WTC11 (cell line): ENCODE data around the gene ACSL4. TPM values are rescaled to one million over a fixed set of nuclear protein-coding genes. Genes with fewer than 3 reads are reported as not detected.
"Not testable (repeated sequence)": the region's sequence is repeated elsewhere in the genome, so short reads cannot be mapped to it uniquely, and the experiment has no call there.

ENCODE experiments used
- ATAC-seq: fragments of 200-7000 bp; cut with Tn5 transposase; 2 replicates; pipeline ENCODE4 v1.10.0; 2021; ENCODE audit warnings: mild to moderate bottlenecking, moderate library complexity
- CTCF ChIA-PET: fragments of 300-600 bp; sonication (Branson Sonifier 250); formaldehyde crosslinking; loops from one replicate; lab custom pipeline; 2021; ENCODE audit warnings: antibody characterized with exemption; lab: Charles Lee
- POLR2A ChIA-PET: fragments of 350-600 bp; sonication (Branson Sonifier 250); formaldehyde crosslinking; loops from one replicate; lab custom pipeline; 2021; ENCODE audit warnings: antibody characterized with exemption; lab: Charles Lee
- DNase-seq: peaks from one replicate; pipeline ENCODE4 v3.0.0; 2021; ENCODE audit warnings: low spot score
- H3K27ac Mint-ChIP-seq: 2 replicates; pipeline ENCODE4 v1.8.0; 2021; ENCODE audit warnings: mixed read lengths
- H3K27me3 Mint-ChIP-seq: 2 replicates; pipeline ENCODE4 v1.8.0; 2021; ENCODE audit warnings: low read depth, mild to moderate bottlenecking, moderate library complexity, mixed read lengths
- H3K36me3 Mint-ChIP-seq: 2 replicates; pipeline ENCODE4 v1.8.0; 2021; ENCODE audit warnings: mixed read lengths
- H3K4me1 Mint-ChIP-seq: 2 replicates; pipeline ENCODE4 v1.8.0; 2022; ENCODE audit warnings: mixed read lengths
- H3K4me3 Mint-ChIP-seq: 2 replicates; pipeline ENCODE4 v1.8.0; 2021; ENCODE audit warnings: mild to moderate bottlenecking, moderate library complexity, mixed read lengths
- H3K9me3 Mint-ChIP-seq: 2 replicates; pipeline ENCODE4 v1.8.0; 2021; ENCODE audit warnings: mixed read lengths
- FOXP1 ChIP-seq: sonication (generic); formaldehyde crosslinking; IDR thresholded peaks from 2 replicates; pipeline ENCODE4 v1.8.0; 2022; ENCODE audit warnings: missing genetic modification reagents, mild to moderate bottlenecking, moderate library complexity, borderline replicate concordance
- IRF2 ChIP-seq: sonication (generic); formaldehyde crosslinking; IDR thresholded peaks from 2 replicates; pipeline ENCODE4 v1.8.0; 2022; ENCODE audit warnings: low read depth, missing genetic modification reagents, borderline replicate concordance
- KAT7 ChIP-seq: sonication (generic); formaldehyde crosslinking; IDR thresholded peaks from 2 replicates; pipeline ENCODE4 v1.8.1; 2023; ENCODE audit warnings: missing genetic modification reagents, mild to moderate bottlenecking, borderline replicate concordance
- NR3C1 ChIP-seq: sonication (generic); formaldehyde crosslinking; conservative IDR thresholded peaks from 2 replicates; pipeline ENCODE4 v1.8.1; 2023; ENCODE audit warnings: low read depth, mild to moderate bottlenecking, missing genetic modification reagents
- PRRX2 ChIP-seq: fragments of 250-450 bp; sonication (Bioruptor Pico); IDR thresholded peaks from 2 replicates; pipeline ENCODE4 v1.8.0; 2021; ENCODE audit warnings: mild to moderate bottlenecking
- SP1 ChIP-seq: sonication (generic); formaldehyde crosslinking; conservative IDR thresholded peaks from 2 replicates; pipeline ENCODE4 v1.8.1; 2022; ENCODE audit warnings: missing genetic modification reagents
- ZBTB21 ChIP-seq: sonication (generic); formaldehyde crosslinking; IDR thresholded peaks from 2 replicates; pipeline ENCODE4 v1.8.1; 2023; ENCODE audit warnings: mild to moderate bottlenecking, missing genetic modification reagents, borderline replicate concordance
- ZNF219 ChIP-seq: sonication (generic); formaldehyde crosslinking; IDR thresholded peaks from 2 replicates; pipeline ENCODE4 v1.8.0; 2023; ENCODE audit warnings: missing genetic modification reagents, mild to moderate bottlenecking, borderline replicate concordance
- ZNF263 ChIP-seq: sonication (generic); formaldehyde crosslinking; IDR thresholded peaks from 2 replicates; pipeline ENCODE4 v1.8.1; 2022; ENCODE audit warnings: low read depth, mild to moderate bottlenecking, moderate library complexity, missing genetic modification reagents
- ZNF671 ChIP-seq: fragments of 250-450 bp; sonication (Bioruptor Pico); IDR thresholded peaks from 2 replicates; pipeline ENCODE4 v1.8.0; 2021; ENCODE audit warnings: mild to moderate bottlenecking
- total RNA-seq: library from RNA; stranded (reverse); gene quantifications from 3 replicates; pipeline ENCODE4 v1.2.3, GENCODE V29; 2021
- TF ChIP-seq, protein P1 (sequence below): sonication (generic); formaldehyde crosslinking; conservative IDR thresholded peaks from 2 replicates; pipeline ENCODE4 v1.8.1; 2023; ENCODE audit warnings: mild to moderate bottlenecking, low read depth, missing genetic modification reagents, moderate library complexity
- TF ChIP-seq, protein P2 (sequence below): sonication (generic); formaldehyde crosslinking; IDR thresholded peaks from 2 replicates; pipeline ENCODE4 v1.8.1; 2023; ENCODE audit warnings: mild to moderate bottlenecking, missing genetic modification reagents
- TF ChIP-seq, protein P3 (sequence below): sonication (generic); formaldehyde crosslinking; IDR thresholded peaks from 2 replicates; pipeline ENCODE4 v1.8.1; 2022; ENCODE audit warnings: missing genetic modification reagents, borderline replicate concordance
- TF ChIP-seq, protein P4 (sequence below): sonication (generic); formaldehyde crosslinking; IDR thresholded peaks from 2 replicates; pipeline ENCODE4 v1.8.1; 2022; ENCODE audit warnings: mild to moderate bottlenecking, missing genetic modification reagents, moderate library complexity, borderline replicate concordance
- TF ChIP-seq, protein P5 (sequence below): sonication (generic); formaldehyde crosslinking; IDR thresholded peaks from 2 replicates; pipeline ENCODE4 v1.8.0; 2023; ENCODE audit warnings: mild to moderate bottlenecking, missing genetic modification reagents
- TF ChIP-seq, protein P6 (sequence below): sonication (generic); formaldehyde crosslinking; IDR thresholded peaks from 2 replicates; pipeline ENCODE4 v1.8.1; 2022; ENCODE audit warnings: low read depth, missing genetic modification reagents, borderline replicate concordance

Gene ACSL4
- total RNA-seq, 1 experiment from 2014 or later = 57.7 TPM

DNA sequence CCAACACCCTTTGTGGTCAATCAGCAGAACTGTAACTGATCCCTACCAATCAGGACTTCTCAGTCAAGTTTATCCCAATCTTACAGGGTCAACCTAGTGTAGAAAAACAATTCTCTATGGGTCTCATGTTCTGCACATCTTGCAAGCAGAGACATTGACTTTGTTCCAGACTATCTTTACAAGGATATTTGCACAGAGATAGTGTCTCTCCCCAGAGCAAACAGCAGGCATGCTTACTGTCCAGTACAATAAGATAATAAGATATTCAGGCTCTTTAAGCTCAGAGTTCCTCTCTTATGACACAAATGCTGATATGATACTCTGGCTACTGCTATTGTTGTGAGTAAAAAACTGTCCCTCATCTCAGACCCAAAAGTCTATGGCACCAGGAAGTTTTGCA lies 53.2 kb downstream of the ACSL4 start (continued):
- TF ChIP-seq, protein P1, sequence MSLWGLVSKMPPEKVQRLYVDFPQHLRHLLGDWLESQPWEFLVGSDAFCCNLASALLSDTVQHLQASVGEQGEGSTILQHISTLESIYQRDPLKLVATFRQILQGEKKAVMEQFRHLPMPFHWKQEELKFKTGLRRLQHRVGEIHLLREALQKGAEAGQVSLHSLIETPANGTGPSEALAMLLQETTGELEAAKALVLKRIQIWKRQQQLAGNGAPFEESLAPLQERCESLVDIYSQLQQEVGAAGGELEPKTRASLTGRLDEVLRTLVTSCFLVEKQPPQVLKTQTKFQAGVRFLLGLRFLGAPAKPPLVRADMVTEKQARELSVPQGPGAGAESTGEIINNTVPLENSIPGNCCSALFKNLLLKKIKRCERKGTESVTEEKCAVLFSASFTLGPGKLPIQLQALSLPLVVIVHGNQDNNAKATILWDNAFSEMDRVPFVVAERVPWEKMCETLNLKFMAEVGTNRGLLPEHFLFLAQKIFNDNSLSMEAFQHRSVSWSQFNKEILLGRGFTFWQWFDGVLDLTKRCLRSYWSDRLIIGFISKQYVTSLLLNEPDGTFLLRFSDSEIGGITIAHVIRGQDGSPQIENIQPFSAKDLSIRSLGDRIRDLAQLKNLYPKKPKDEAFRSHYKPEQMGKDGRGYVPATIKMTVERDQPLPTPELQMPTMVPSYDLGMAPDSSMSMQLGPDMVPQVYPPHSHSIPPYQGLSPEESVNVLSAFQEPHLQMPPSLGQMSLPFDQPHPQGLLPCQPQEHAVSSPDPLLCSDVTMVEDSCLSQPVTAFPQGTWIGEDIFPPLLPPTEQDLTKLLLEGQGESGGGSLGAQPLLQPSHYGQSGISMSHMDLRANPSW (CRISPR knock-in tag) = no peak
- TF ChIP-seq PRRX2 (CRISPR knock-in tag) (no peak), ZBTB21 (CRISPR knock-in tag) (no peak), KAT7 (CRISPR knock-in tag) (no peak), FOXP1 (CRISPR knock-in tag) (no peak), ZNF671 (CRISPR knock-in tag) (no peak)
- TF ChIP-seq, protein P2, sequence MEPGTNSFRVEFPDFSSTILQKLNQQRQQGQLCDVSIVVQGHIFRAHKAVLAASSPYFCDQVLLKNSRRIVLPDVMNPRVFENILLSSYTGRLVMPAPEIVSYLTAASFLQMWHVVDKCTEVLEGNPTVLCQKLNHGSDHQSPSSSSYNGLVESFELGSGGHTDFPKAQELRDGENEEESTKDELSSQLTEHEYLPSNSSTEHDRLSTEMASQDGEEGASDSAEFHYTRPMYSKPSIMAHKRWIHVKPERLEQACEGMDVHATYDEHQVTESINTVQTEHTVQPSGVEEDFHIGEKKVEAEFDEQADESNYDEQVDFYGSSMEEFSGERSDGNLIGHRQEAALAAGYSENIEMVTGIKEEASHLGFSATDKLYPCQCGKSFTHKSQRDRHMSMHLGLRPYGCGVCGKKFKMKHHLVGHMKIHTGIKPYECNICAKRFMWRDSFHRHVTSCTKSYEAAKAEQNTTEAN = no peak

DNA sequence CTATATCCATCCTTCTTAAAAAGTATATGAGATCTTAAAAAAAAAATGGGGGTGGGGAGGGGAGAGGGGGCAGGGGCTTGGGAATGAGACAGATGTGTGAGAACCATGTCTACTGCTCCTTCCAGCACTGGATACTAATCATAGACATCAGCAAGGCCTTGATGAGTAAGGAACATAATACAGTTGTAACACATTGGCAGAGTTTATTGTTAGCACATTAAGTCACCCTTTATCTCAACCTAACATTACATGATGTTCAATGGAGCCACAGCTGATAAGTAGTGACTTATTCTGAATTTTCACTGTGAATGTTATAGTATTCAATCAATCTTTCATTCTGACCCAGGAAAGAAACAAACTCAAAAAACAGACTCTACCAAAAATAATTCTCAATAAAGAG lies 60.8 kb downstream of the ACSL4 start:
- POLR2A ChIA-PET = no interaction called here
- Mint-ChIP-seq H3K9me3 (no peaks in the 10 kb centered on the region), H3K4me1 (no peaks in the 10 kb centered on the region), H3K27ac (no peak overlapping the region), H3K4me3 (no peak overlapping the region), H3K36me3 (peaks cover 46% of the 10 kb centered on the region), H3K27me3 (no peaks in the 10 kb centered on the region)
- no peak for TF ChIP-seq ZNF219
- CTCF ChIA-PET = no interaction called here
- no peak for DNase-seq
- no peak for ATAC-seq

DNA sequence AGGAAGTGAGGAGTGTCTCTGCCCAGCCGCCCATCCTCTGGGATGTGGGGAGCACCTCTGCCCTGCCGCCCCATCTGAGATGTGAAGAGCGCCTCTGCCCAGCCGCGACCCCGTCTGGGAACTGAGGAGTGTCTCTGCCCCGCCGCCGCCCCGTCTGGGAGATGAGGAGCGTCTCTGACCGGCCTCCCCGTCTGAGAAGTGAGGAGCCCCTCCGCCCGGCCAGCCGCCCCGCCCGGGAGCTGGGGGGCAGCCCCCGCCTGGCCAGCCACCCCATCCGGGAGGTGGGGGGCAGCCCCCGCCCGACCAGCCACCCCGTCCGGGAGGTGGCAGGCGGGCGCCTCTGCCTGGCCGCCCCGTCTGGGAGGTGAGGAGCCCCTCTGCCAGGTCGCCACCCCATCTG lies 61.9 kb downstream of the ACSL4 start:
- CTCF ChIA-PET, H3K27me3 Mint-ChIP-seq, DNase-seq, POLR2A ChIA-PET, H3K4me3 Mint-ChIP-seq, H3K4me1 Mint-ChIP-seq, H3K27ac Mint-ChIP-seq, ATAC-seq, H3K9me3 Mint-ChIP-seq: not testable (repeated sequence)
- peaks cover 46% of the 10 kb centered on the region for H3K36me3 Mint-ChIP-seq

DNA sequence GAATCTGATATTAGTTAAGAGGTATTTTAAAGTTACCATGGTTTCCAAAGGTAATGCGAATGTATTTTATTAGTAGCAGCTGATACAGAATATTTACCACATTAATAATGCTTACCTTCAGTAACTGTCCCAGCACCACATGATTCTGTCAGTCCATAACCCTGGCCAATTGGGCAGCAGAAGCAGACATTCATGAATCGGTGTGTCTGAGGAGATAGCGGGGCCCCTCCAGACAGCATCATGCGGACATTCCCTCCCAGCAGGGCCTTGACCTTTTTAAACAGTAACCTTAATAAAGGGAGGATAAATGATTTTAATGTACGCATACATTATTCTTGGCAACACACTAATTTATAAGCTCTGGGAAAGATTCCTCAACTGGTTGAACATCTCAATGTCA lies 65.1 kb downstream of the ACSL4 start:
- H3K4me1 Mint-ChIP-seq = no peaks in the 10 kb centered on the region
- TF ChIP-seq PRRX2 (CRISPR knock-in tag) (no peak), KAT7 (CRISPR knock-in tag) (no peak), ZNF219 (no peak), SP1 (CRISPR knock-in tag) (no peak), ZNF263 (no peak), IRF2 (CRISPR knock-in tag) (no peak), NR3C1 (CRISPR knock-in tag) (no peak)
- TF ChIP-seq, protein P3, sequence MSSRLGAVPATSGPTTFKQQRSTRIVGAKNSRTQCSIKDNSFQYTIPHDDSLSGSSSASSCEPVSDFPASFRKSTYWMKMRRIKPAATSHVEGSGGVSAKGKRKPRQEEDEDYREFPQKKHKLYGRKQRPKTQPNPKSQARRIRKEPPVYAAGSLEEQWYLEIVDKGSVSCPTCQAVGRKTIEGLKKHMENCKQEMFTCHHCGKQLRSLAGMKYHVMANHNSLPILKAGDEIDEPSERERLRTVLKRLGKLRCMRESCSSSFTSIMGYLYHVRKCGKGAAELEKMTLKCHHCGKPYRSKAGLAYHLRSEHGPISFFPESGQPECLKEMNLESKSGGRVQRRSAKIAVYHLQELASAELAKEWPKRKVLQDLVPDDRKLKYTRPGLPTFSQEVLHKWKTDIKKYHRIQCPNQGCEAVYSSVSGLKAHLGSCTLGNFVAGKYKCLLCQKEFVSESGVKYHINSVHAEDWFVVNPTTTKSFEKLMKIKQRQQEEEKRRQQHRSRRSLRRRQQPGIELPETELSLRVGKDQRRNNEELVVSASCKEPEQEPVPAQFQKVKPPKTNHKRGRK (CRISPR knock-in tag) = no peak
- TF ChIP-seq, protein P4, sequence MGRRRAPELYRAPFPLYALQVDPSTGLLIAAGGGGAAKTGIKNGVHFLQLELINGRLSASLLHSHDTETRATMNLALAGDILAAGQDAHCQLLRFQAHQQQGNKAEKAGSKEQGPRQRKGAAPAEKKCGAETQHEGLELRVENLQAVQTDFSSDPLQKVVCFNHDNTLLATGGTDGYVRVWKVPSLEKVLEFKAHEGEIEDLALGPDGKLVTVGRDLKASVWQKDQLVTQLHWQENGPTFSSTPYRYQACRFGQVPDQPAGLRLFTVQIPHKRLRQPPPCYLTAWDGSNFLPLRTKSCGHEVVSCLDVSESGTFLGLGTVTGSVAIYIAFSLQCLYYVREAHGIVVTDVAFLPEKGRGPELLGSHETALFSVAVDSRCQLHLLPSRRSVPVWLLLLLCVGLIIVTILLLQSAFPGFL (CRISPR knock-in tag) = no peak
- TF ChIP-seq, protein P5, sequence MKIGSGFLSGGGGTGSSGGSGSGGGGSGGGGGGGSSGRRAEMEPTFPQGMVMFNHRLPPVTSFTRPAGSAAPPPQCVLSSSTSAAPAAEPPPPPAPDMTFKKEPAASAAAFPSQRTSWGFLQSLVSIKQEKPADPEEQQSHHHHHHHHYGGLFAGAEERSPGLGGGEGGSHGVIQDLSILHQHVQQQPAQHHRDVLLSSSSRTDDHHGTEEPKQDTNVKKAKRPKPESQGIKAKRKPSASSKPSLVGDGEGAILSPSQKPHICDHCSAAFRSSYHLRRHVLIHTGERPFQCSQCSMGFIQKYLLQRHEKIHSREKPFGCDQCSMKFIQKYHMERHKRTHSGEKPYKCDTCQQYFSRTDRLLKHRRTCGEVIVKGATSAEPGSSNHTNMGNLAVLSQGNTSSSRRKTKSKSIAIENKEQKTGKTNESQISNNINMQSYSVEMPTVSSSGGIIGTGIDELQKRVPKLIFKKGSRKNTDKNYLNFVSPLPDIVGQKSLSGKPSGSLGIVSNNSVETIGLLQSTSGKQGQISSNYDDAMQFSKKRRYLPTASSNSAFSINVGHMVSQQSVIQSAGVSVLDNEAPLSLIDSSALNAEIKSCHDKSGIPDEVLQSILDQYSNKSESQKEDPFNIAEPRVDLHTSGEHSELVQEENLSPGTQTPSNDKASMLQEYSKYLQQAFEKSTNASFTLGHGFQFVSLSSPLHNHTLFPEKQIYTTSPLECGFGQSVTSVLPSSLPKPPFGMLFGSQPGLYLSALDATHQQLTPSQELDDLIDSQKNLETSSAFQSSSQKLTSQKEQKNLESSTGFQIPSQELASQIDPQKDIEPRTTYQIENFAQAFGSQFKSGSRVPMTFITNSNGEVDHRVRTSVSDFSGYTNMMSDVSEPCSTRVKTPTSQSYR = no peak
- TF ChIP-seq, protein P6, sequence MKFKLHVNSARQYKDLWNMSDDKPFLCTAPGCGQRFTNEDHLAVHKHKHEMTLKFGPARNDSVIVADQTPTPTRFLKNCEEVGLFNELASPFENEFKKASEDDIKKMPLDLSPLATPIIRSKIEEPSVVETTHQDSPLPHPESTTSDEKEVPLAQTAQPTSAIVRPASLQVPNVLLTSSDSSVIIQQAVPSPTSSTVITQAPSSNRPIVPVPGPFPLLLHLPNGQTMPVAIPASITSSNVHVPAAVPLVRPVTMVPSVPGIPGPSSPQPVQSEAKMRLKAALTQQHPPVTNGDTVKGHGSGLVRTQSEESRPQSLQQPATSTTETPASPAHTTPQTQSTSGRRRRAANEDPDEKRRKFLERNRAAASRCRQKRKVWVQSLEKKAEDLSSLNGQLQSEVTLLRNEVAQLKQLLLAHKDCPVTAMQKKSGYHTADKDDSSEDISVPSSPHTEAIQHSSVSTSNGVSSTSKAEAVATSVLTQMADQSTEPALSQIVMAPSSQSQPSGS (CRISPR knock-in tag) = no peak
- no peaks in the 10 kb centered on the region for H3K9me3 Mint-ChIP-seq
- no peak for ATAC-seq
- H3K36me3 Mint-ChIP-seq = peaks cover 53% of the 10 kb centered on the region
- ChIA-PET POLR2A (no interaction called here), CTCF (no interaction called here)
- no peak for DNase-seq
- no peaks in the 10 kb centered on the region for H3K27me3 Mint-ChIP-seq
- no peak overlapping the region for H3K4me3 Mint-ChIP-seq
- H3K27ac Mint-ChIP-seq = no peak overlapping the region
